Neural cell (in vitro differentiated cells): ENCODE measurements around the gene EGFL8. TPM values are rescaled to one million over a fixed set of nuclear protein-coding genes. Genes with fewer than 3 reads are reported as not detected.

Experiments
- H2AFZ ChIP-seq: fragments of 200-600, 300-800 bp; sonication (generic), shearing (Covaris generic); 2 replicates; pipeline ENCODE4 v1.6.0; 2014; ENCODE audit warnings: low read depth, mild to moderate bottlenecking, antibody characterized with exemption, low read length, moderate library complexity
- H3F3A ChIP-seq: fragments of 200-600 bp; shearing (Covaris generic); 2 replicates; pipeline ENCODE4 v1.6.1; 2016; ENCODE audit warnings: mild to moderate bottlenecking, moderate library complexity, mixed read lengths, antibody characterized with exemption, low read length; ENCODE audit not compliant: insufficient read depth, poor library complexity, severe bottlenecking
- H3K27ac ChIP-seq: fragments of 200-600, 300-800 bp; sonication (generic), shearing (Covaris generic); 2 replicates; pipeline ENCODE4 v1.5.1; 2014; ENCODE audit warnings: mild to moderate bottlenecking, low read length, moderate library complexity
- H3K27me3 ChIP-seq: fragments of 300-800, 200-600 bp; sonication (generic), shearing (Covaris generic); 2 replicates; pipeline ENCODE4 v1.6.0; 2014; ENCODE audit warnings: mild to moderate bottlenecking, low read depth, low read length, moderate library complexity; ENCODE audit not compliant: insufficient read depth
- H3K36me3 ChIP-seq: fragments of 300-800, 200-600 bp; sonication (generic), shearing (Covaris generic); 2 replicates; pipeline ENCODE4 v1.5.1; 2014; ENCODE audit warnings: mild to moderate bottlenecking, antibody characterized with exemption, low read length, moderate library complexity; ENCODE audit not compliant: insufficient read depth
- H3K4me2 ChIP-seq: fragments of 300-800, 200-600 bp; sonication (generic), shearing (Covaris generic); 2 replicates; pipeline ENCODE4 v1.6.0; 2014; ENCODE audit warnings: mild to moderate bottlenecking, low read length
- H3K4me3 ChIP-seq: fragments of 300-800, 200-600 bp; sonication (generic), shearing (Covaris generic); 2 replicates; pipeline ENCODE4 v1.5.1; 2014; ENCODE audit warnings: mild to moderate bottlenecking, low read length, moderate library complexity
- H3K79me2 ChIP-seq: fragments of 200-600 bp; shearing (Covaris generic); replicated peaks from 2 replicates; pipeline ENCODE4 v1.6.0; 2014; ENCODE audit warnings: mild to moderate bottlenecking, low read length, moderate library complexity; ENCODE audit not compliant: insufficient read depth
- H3K9ac ChIP-seq: fragments of 300-800, 200-600 bp; sonication (generic), shearing (Covaris generic); 2 replicates; pipeline ENCODE4 v1.6.1; 2016; ENCODE audit warnings: mild to moderate bottlenecking, low read length, mixed read lengths
- H3K9me2 ChIP-seq: fragments of 200-600 bp; shearing (Covaris generic); 2 replicates; pipeline ENCODE4 v1.6.1; 2016; ENCODE audit warnings: mild to moderate bottlenecking, low read length, mixed read lengths; ENCODE audit not compliant: insufficient read depth
- H3K9me3 ChIP-seq: fragments of 200-600, 300-800 bp; sonication (generic), shearing (Covaris generic); 2 replicates; pipeline ENCODE4 v1.6.1; 2016; ENCODE audit warnings: mild to moderate bottlenecking, mixed run types, low read length, moderate library complexity, mixed read lengths
- H4K20me1 ChIP-seq: fragments of 200-600 bp; shearing (Covaris generic); 2 replicates; pipeline ENCODE4 v1.6.1; 2016; ENCODE audit warnings: mild to moderate bottlenecking, mixed run types; ENCODE audit not compliant: insufficient read depth
- CTCF ChIP-seq: fragments of 450-650 bp; IDR thresholded peaks from 2 replicates; pipeline ENCODE4 v1.5.1; 2014; ENCODE audit warnings: antibody characterized with exemption, mild to moderate bottlenecking, moderate library complexity; ENCODE audit not compliant: poor library complexity, severe bottlenecking
- EP300 ChIP-seq: fragments of 450-650 bp; conservative IDR thresholded peaks from 2 replicates; pipeline ENCODE4 v1.6.1; 2014; ENCODE audit warnings: antibody characterized with exemption, mild to moderate bottlenecking, moderate library complexity; ENCODE audit not compliant: poor library complexity, severe bottlenecking
- EZH2 ChIP-seq: fragments of 200-600, 300-800 bp; shearing (Covaris generic), sonication (generic); IDR thresholded peaks from 2 replicates; pipeline ENCODE4 v1.6.1; 2014; ENCODE audit warnings: antibody characterized with exemption, low read length, borderline replicate concordance, mild to moderate bottlenecking; ENCODE audit not compliant: insufficient read depth, poor library complexity, severe bottlenecking
- MXI1 ChIP-seq: fragments of 450-650 bp; conservative IDR thresholded peaks from 2 replicates; pipeline ENCODE4 v1.6.1; 2014; ENCODE audit warnings: antibody characterized with exemption, mild to moderate bottlenecking; ENCODE audit not compliant: poor library complexity, severe bottlenecking
- POLR2AphosphoS5 ChIP-seq: IDR thresholded peaks from 2 replicates; pipeline ENCODE4 v1.6.1; 2012
- RAD21 ChIP-seq: fragments of 450-650 bp; conservative IDR thresholded peaks from 2 replicates; pipeline ENCODE4 v1.6.1; 2014; ENCODE audit warnings: antibody characterized with exemption, mild to moderate bottlenecking, moderate library complexity
- REST ChIP-seq: IDR thresholded peaks from 2 replicates; pipeline ENCODE4 v1.6.1; 2012; ENCODE audit warnings: borderline replicate concordance
- SMC3 ChIP-seq: fragments of 450-650 bp; conservative IDR thresholded peaks from 2 replicates; pipeline ENCODE4 v1.6.1; 2014; ENCODE audit warnings: antibody characterized with exemption, mild to moderate bottlenecking, moderate library complexity; ENCODE audit not compliant: poor library complexity
- TAF1 ChIP-seq: IDR thresholded peaks from 2 replicates; pipeline ENCODE4 v1.6.1; 2012; ENCODE audit warnings: low read depth
- polyA minus RNA-seq: library from RNA; depleted of rRNA, polyadenylated mRNA; stranded (reverse); fragments of >200 nt; gene quantifications from 2 replicates; pipeline ENCODE4 v1.2.3, GENCODE V29; 2014
- polyA plus RNA-seq: library from polyadenylated mRNA; depleted of rRNA; stranded (reverse); fragments of >200 nt; gene quantifications from 2 replicates; pipeline ENCODE4 v1.2.3, GENCODE V29; 2014

The EGFL8 gene
- polyA plus RNA-seq = 22.1 and 22.4 TPM in 2 replicates
- polyA minus RNA-seq = 2.2 and 2.5 TPM in 2 replicates

- H3K36me3 ChIP-seq = no peaks in the 10 kb centered on the region
- no peaks in the 10 kb centered on the region for H3K79me2 ChIP-seq
- H3K4me2 ChIP-seq = no peak within 1 kb of the TSS
- H3K27ac ChIP-seq = no peak within 1 kb of the TSS
- no peak within 1 kb of the TSS for H2AFZ ChIP-seq
- H3K27me3 ChIP-seq = no peaks in the 10 kb centered on the region
- H4K20me1 ChIP-seq = no peaks in the 10 kb centered on the region
- TF ChIP-seq SMC3 (no peak), TAF1 (no peak), EZH2 (no peak), POLR2AphosphoS5 (no peak), MXI1 (no peak), RAD21 (no peak), REST (no peak), EP300 (no peak), CTCF (no peak)
- no peaks in the 10 kb centered on the region for H3F3A ChIP-seq
- no peak within 1 kb of the TSS for H3K4me3 ChIP-seq
- H3K9me2 ChIP-seq = no peaks in the 10 kb centered on the region
- no peak within 1 kb of the TSS for H3K9ac ChIP-seq
- no peaks in the 10 kb centered on the region for H3K9me3 ChIP-seq
Observed at GRCh38 chr6:32164295-32164694, at the start of gene EGFL8. Gene EGFL8 (plus strand): TSS chr6:32164595. CDS start chr6:32166166, 1,571 bp downstream.

GRCh38 chr6:32114796-32115195, 49.6 kb upstream of the EGFL8 start:
- no peaks in the 10 kb centered on the region for H3K79me2 ChIP-seq

More at GRCh38 chr6:32114796-32115195, 49.6 kb upstream of the EGFL8 start:
- H3K27ac ChIP-seq = no peak overlapping the region
- no peaks in the 10 kb centered on the region for H3K27me3 ChIP-seq
- no peak overlapping the region for H2AFZ ChIP-seq
- H3K9me3 ChIP-seq = no peaks in the 10 kb centered on the region
- TF ChIP-seq MXI1 (no peak), TAF1 (no peak), EP300 (no peak), EZH2 (no peak), POLR2AphosphoS5 (no peak), SMC3 (no peak)
- H3K9ac ChIP-seq = no peak overlapping the region
- H3K4me3 ChIP-seq = no peak overlapping the region
- no peaks in the 10 kb centered on the region for H4K20me1 ChIP-seq
- H3K36me3 ChIP-seq = no peaks in the 10 kb centered on the region
- no peaks in the 10 kb centered on the region for H3K9me2 ChIP-seq
- H3F3A ChIP-seq = no peaks in the 10 kb centered on the region
- H3K4me2 ChIP-seq = no peak overlapping the region
